IPS-NIHi11 (cell line): ENCODE results near the gene DAPK1.

Experiments used
- DNase-seq: peaks from one replicate; pipeline ENCODE4 v3.0.0; 2012; ENCODE audit warnings: mixed read lengths, low spot score

DAPK1 gene

GRCh38 chr9:87516926-87517290, 19.2 kb downstream of the DAPK1 start:
- no peak for DNase-seq

GRCh38 chr9:87517732-87518131, 20.1 kb downstream of the DAPK1 start:
- no peak for DNase-seq

GRCh38 chr9:87518702-87519335, 21.2 kb downstream of the DAPK1 start:
- no peak for DNase-seq

- DNase-seq = no peak
Observed at GRCh38 chr9:87519461-87519860, 21.8 kb downstream of the DAPK1 start.

GRCh38 chr9:87520172-87520683, 22.6 kb downstream of the DAPK1 start:
- DNase-seq = no peak

GRCh38 chr9:87521834-87522233, 24.2 kb downstream of the DAPK1 start:
- DNase-seq = no peak

DNA sequence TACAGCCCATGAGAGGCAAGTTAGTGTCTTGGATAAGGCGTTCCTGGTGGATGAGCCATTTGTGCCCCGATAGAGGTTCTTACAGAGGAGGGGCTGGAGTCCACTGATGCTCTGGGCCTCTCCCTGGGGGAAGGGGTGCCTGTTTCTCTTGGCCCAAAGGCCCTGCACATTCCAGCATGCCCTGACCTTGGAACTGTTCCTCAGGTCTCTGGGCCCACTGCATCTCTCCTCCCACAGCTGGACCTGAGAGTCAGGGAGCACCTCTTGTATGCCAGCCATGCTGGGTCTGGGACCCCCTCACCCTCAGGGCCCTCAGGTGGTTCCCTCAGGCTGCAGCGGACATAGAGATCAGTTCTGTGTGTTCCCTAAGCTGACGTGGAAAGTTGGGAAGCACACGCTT, 26.4 kb downstream of the DAPK1 start:
- no peak for DNase-seq

- DNase-seq = peak; percentile 30
Observed at GRCh38 chr9:87525546-87526303, 28.1 kb downstream of the DAPK1 start.

- DNase-seq = no peak
Observed at GRCh38 chr9:87527211-87527916, 29.7 kb downstream of the DAPK1 start.

GRCh38 chr9:87528969-87529368, 31.3 kb downstream of the DAPK1 start:
- DNase-seq = no peak

DNA sequence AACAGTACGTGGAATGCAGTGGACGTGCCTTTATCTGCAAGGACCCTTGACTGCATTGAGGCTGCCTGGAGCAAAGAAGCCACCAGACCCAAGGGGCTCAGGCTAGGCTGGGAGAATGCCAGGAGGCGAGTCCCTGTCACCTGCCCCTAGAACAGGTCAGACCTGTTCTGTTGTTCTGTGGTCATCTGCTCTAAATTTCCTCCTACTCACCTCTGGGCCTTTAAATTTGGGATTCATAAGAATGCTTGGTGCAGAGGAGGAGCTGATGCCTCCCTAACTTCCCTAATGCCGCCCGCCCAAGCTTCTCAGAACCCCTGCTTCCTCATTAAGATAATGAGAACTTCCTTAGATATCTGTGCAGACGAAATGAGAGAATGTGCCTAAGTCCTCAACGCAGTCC, 32.0 kb downstream of the DAPK1 start:
- DNase-seq = no peak

GRCh38 chr9:87530716-87531115, 33.0 kb downstream of the DAPK1 start:
- no peak for DNase-seq

DNA sequence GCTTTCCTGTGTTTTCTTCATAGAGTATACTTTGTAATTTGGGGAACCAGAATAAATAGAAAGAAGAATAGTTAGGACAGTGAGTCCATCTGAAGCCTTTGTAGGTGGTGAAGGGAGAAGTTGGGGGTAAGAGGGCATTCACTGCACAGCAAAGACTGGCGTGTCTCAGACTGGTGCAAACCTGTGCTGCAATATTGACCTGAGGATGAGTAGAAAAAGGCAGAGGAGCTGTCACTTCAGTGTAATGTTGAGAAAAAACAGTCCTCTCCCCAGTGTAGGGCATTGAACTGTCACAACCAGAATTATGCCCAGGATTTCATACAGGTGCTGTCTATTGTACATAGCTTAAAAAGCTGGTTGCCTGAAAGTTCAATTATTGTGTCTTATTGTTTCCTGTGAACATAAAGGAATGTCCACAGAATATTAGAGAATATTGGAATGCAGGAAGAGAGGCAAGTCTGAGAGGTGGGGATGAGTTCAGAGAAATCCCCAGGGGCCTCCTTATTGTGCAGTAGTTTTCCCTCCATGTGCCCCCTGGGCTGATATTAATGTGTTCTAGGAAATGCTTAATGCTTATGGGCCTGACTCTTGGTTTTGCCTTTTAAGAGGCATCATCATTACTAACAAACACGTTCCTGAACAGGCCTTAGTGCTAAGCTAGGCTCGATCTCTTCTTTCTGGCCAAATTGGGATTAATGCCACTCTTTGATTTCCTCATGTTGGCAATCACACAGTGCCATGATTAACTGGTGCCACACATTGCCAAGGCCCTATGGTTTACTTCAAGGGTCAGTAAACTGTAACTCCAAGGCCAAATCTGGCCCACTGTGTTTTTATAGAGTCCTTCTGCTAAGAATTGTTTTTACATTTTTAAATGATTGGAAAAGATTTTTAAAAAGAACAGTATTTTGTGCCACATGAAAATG, 34.0 kb downstream of the DAPK1 start:
- no peak for DNase-seq

DNA sequence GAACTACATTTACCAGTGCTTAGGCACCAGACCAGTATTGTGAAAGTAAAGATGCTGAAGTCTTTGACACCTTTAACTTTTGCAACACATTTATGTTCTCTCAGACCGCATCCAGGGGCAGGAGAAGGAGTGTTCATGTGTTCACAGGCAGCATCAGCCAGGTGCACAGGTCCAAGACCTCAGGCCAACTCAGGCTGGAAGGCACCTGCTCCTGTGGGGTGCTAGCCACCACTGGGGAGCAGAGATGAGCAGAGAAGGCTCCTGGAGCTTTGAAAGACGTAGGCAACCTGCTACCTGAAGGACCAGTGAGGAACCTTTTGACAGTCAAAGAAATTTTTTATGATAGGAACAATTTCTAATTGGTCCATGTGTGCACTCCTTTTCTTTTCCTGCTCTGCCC, 35.6 kb downstream of the DAPK1 start:
- DNase-seq = no peak

GRCh38 chr9:87534036-87534435, 36.4 kb downstream of the DAPK1 start:
- DNase-seq = no peak

GRCh38 chr9:87534957-87535356, 37.3 kb downstream of the DAPK1 start:
- DNase-seq = no peak

DNA sequence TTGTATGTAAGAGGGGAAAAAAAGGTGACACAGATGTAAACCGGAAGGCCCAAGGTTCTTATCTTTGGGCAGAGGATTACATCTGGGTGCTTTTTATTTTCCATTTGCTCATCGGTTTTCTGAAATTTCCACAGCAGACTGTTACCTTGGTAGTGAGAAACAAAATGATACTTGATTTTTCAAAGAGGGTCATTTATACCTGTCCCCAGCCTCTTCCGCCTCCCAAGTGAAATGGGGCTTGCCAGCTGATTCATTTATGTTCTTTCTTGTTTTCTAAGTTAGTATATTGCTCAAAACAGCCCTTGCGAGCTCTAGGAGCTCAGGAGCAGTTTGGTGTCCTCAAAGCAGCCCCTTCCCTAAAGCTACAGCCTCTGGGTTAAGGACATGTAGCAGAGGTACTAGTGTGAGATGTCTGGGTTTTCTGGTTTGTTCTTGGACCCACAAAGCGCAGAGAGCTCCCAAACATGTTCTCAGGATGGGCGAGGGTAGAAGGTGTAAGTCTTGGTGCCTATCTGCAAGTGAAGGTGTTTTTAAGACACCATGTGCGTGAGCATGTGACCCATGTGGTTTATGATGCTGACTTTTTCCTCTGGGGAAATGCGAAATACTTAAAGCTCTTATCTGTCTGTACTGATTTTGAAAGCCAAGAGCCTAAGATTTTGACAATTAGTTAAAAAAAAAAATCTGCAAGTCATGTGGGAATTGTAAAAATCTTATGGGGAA, 38.3 kb downstream of the DAPK1 start:
- DNase-seq = no peak

DNA sequence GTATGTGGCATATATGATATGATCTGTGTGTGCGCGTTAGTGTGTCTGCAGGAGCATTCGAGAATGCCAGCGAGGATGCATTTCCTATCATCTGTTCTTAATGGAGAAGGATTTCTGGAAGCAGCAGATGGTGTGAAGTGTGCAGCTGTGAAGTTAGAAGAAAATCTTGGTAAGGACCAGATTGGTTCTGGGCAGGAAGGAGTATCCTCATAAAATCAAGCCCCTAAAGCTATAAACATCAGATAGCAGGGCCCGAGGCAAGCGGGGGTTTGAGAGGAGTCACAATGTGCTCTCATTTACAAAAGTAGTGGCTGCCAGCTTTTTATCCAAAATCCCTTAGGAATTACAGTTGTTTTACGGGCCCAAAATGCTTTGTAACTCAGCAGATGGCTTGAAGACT, 40.0 kb downstream of the DAPK1 start:
- no peak for DNase-seq

DNA sequence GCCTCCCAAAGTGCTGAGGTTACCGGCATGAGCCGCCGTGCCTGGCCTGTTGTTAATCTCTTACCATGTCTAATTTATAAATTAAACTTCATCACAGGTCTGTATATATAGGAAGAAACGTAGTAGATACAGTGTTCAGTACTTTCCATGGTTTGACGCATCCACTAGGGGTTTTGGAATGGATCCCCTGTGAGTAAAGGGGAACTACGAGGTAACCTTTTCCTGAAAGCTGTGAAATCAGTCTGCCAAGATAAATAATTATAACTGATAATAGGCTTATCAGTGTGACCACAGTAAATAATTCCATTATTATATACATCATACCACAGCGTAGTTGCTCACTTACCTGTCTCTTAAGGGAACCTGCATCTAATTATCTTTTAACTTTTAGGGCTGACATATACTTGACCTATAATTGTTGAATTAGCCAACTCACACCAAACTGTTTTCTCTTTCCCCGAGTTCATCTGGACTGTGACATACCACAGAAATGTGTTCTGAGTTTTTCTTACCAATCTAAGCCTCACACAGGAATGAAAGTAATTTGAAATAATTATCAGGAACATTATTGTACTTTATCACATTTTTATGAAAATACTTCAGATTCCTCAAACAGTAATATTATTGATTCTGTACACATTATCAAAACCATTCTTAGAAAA, 42.9 kb downstream of the DAPK1 start:
- no peak for DNase-seq

DNA sequence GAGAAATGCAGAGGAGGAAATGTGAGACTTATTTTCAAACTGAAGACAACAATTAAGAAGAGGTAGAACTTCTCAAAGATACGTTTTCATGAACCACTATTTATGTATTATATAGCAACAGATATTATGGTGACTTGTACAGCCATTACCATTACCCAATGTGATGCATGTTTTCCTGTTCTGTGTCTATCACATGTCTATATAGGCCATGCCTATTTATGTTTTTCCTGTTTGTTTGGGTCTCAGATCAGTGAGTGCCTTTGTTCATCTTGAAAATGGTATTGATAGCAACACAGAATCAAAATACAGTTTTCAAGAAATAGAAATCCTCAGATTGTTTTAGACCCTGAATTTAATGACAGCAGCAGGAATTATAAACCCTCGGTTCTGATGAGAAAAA, 44.0 kb downstream of the DAPK1 start:
- DNase-seq = no peak

GRCh38 chr9:87542141-87542540, 44.5 kb downstream of the DAPK1 start:
- DNase-seq = no peak
